ENCODE results near the gene GPRC6A.

The GPRC6A gene

GRCh38 chr6:116783852-116784251 lies 45.0 kb downstream of the GPRC6A start:
- no peak for DNase-seq

- DNase-seq = peak; percentile 30
These were observed 49.2 kb downstream of the GPRC6A start for GRCh38 chr6:116779573-116780164.

GRCh38 chr6:116773886-116774285 lies 55.0 kb downstream of the GPRC6A start:
- no peak for DNase-seq

- no peak for DNase-seq
These were observed 56.4 kb downstream of the GPRC6A start for GRCh38 chr6:116772450-116772849.

GRCh38 chr6:116767715-116768114 lies 61.2 kb downstream of the GPRC6A start:
- no peak for DNase-seq

GRCh38 chr6:116766506-116767176 lies 62.2 kb downstream of the GPRC6A start:
- DNase-seq = no peak

- DNase-seq = no peak
These were observed 63.7 kb downstream of the GPRC6A start, which contains the start of gene FAM162B for GRCh38 chr6:116764961-116765841. Gene FAM162B, minus strand, starts transcription at chr6:116765719. Its CDS starts 143 bp downstream, at chr6:116765576.

- DNase-seq = no peak
These were observed 64.3 kb downstream of the GPRC6A start for GRCh38 chr6:116764629-116764960.

GRCh38 chr6:116763906-116764628 lies 64.8 kb downstream of the GPRC6A start:
- no peak for DNase-seq

GRCh38 chr6:116763048-116763447 lies 65.8 kb downstream of the GPRC6A start:
- DNase-seq = no peak

- no peak for DNase-seq
These were observed 66.6 kb downstream of the GPRC6A start for GRCh38 chr6:116762235-116762634.

- no peak for DNase-seq
These were observed 67.1 kb downstream of the GPRC6A start for GRCh38 chr6:116761779-116762178.

- DNase-seq = no peak
These were observed 83.7 kb downstream of the GPRC6A start for GRCh38 chr6:116745176-116745575.
